IPS-11a (cell line): ENCODE data around the gene RGMA.
"Not testable (repeated sequence)": the region's sequence is repeated elsewhere in the genome, so short reads cannot be mapped to it uniquely, and the experiment has no call there.

Experiments used
- H3K4me3 ChIP-seq: one replicate; pipeline ENCODE4 v1.5.1; 2013; ENCODE audit warnings: low read depth, low read length, control low read depth

RGMA gene

GRCh38 chr15:93035953-93036810 lies 52.8 kb downstream of the RGMA start:
- no peak overlapping the region for H3K4me3 ChIP-seq

- no peak overlapping the region for H3K4me3 ChIP-seq
These were observed 53.7 kb downstream of the RGMA start for GRCh38 chr15:93035092-93035915.

GRCh38 chr15:93034512-93034911 lies 54.5 kb downstream of the RGMA start:
- no peak overlapping the region for H3K4me3 ChIP-seq

- H3K4me3 ChIP-seq: no peak overlapping the region
These were observed 55.5 kb downstream of the RGMA start for GRCh38 chr15:93033434-93034045.

- not testable (repeated sequence) for H3K4me3 ChIP-seq
These were observed 56.4 kb downstream of the RGMA start for GRCh38 chr15:93032515-93033206.

GRCh38 chr15:93031557-93032384 lies 57.2 kb downstream of the RGMA start:
- H3K4me3 ChIP-seq: not testable (repeated sequence)

- no peak overlapping the region for H3K4me3 ChIP-seq
These were observed 57.9 kb downstream of the RGMA start for GRCh38 chr15:93031103-93031464.

GRCh38 chr15:93030430-93031102 lies 58.4 kb downstream of the RGMA start:
- H3K4me3 ChIP-seq: no peak overlapping the region

- no peak overlapping the region for H3K4me3 ChIP-seq
These were observed 59.1 kb downstream of the RGMA start for GRCh38 chr15:93029836-93030429.

GRCh38 chr15:93029214-93029835 lies 59.7 kb downstream of the RGMA start:
- H3K4me3 ChIP-seq: no peak overlapping the region

- no peak overlapping the region for H3K4me3 ChIP-seq
These were observed 60.3 kb downstream of the RGMA start for GRCh38 chr15:93028632-93029213.

- H3K4me3 ChIP-seq: no peak overlapping the region
These were observed 60.8 kb downstream of the RGMA start for GRCh38 chr15:93028111-93028631.

GRCh38 chr15:93027413-93027812 lies 61.6 kb downstream of the RGMA start:
- no peak overlapping the region for H3K4me3 ChIP-seq

- H3K4me3 ChIP-seq: no peak overlapping the region
These were observed 62.6 kb downstream of the RGMA start for GRCh38 chr15:93026380-93026817.

- no peak overlapping the region for H3K4me3 ChIP-seq
These were observed 63.4 kb downstream of the RGMA start for GRCh38 chr15:93025625-93025982.

- no peak overlapping the region for H3K4me3 ChIP-seq
These were observed 64.0 kb downstream of the RGMA start for GRCh38 chr15:93024716-93025624.

GRCh38 chr15:93024293-93024692 lies 64.7 kb downstream of the RGMA start:
- no peak overlapping the region for H3K4me3 ChIP-seq
